Nephron progenitor cell (in vitro differentiated cells): Measurements from ENCODE around the gene GMPPA.

Experiments used
- DNase-seq: peaks from one replicate; pipeline ENCODE4 v3.0.0; 2021
- H3K27ac Mint-ChIP-seq: 2 replicates; pipeline ENCODE4 v1.8.0; 2021; ENCODE audit warnings: mild to moderate bottlenecking, moderate library complexity, mixed read lengths
- H3K27me3 Mint-ChIP-seq: 2 replicates; pipeline ENCODE4 v1.8.0; 2021; ENCODE audit warnings: mild to moderate bottlenecking, low read depth, mixed read lengths; ENCODE audit not compliant: poor library complexity
- H3K36me3 Mint-ChIP-seq: 2 replicates; pipeline ENCODE4 v1.8.0; 2021; ENCODE audit warnings: low read depth, mixed read lengths
- H3K4me1 Mint-ChIP-seq: 2 replicates; pipeline ENCODE4 v1.8.0; 2021; ENCODE audit warnings: mixed read lengths
- H3K4me3 Mint-ChIP-seq: 2 replicates; pipeline ENCODE4 v1.8.0; 2021; ENCODE audit warnings: mild to moderate bottlenecking, moderate library complexity, mixed read lengths
- H3K9me3 Mint-ChIP-seq: 2 replicates; pipeline ENCODE4 v1.8.0; 2021; ENCODE audit warnings: mild to moderate bottlenecking, moderate library complexity, mixed read lengths
- CTCF ChIP-seq: fragments of 200-600 bp; sonication (generic); IDR thresholded peaks from 2 replicates; pipeline ENCODE4 v1.5.0; 2021; ENCODE audit warnings: antibody characterized with exemption

Gene GMPPA

GRCh38 chr2:219548990-219549389 is 50.3 kb downstream of the GMPPA start:
- H3K27ac Mint-ChIP-seq, result no peak overlapping the region
- H3K27me3 Mint-ChIP-seq, result peaks cover 83% of the 10 kb centered on the region
- H3K4me3 Mint-ChIP-seq, result no peak overlapping the region
- peaks cover 3% of the 10 kb centered on the region for H3K36me3 Mint-ChIP-seq
- H3K9me3 Mint-ChIP-seq, result no peaks in the 10 kb centered on the region
- no peak for TF ChIP-seq CTCF
- H3K4me1 Mint-ChIP-seq, result peaks cover 22% of the 10 kb centered on the region
- no peak for DNase-seq

DNA sequence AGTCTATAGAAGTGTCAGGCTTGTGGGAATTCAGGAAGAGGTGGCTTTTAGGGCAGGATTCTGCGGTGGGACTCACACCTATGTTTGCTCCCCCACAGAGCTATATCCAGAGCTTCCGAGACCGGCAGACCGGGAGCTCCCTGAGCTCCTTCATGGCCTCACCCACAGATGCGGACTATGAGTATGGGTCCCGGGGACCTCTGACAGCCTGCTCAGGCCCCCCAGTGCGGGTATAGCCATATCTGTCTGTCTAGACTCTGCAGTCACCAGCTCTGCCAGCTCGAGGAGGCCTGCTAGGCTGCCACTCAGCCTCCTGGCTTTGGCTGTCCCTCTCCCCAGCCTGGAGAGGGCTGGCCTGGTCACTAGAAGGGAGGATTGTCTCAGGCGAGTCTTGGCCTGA is 50.9 kb downstream of the GMPPA start:
- Mint-ChIP-seq H3K27me3 (peaks cover 79% of the 10 kb centered on the region), H3K36me3 (peaks cover 6% of the 10 kb centered on the region), H3K27ac (no peak overlapping the region), H3K9me3 (no peaks in the 10 kb centered on the region), H3K4me3 (no peak overlapping the region), H3K4me1 (peaks cover 15% of the 10 kb centered on the region)
- no peak for TF ChIP-seq CTCF
- no peak for DNase-seq

DNA sequence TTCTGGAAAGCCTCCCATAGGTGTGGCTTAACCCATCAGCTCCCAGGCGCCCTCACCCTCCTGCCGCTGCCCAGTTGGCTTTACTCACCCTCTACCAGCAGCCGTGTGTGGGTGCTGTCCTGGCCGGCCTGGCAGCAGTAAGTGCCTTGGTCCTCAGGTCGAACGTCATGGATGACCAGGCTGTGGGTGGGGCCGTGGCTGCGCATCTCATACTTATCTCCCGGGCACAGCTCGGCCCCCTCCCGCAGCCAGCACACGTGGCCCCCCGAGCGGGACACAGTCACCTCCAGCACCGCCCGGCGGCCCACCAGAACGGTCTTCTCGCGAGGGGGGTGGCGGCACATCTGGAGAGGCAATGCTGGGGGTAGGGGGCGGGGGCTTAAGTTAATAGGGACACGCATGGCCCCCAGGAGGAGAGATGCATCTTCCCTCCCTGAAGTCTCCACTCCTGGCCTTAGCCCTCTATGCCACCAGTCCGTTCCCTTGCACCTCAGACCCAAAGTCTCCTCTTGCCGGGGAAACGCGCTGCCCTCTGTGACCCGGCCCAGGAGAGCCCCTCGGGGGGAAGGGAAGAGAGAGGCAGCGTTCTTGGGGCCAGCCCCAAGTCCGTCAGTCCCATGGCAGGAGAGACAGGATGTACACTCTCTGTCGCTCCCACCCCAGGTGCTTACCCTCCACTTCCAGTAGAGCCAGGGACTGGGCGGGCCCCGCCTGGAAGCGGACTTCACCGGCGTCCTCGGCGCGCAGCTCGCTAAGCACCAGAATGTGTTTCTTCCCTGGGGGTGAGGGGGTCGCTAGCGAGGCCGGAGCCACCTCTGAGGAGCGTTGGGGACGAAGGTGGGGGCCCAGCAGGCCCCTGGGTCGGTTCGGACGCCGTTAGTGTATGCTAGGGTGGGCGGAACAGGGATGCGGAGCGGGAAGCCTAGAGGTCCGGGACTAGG is 53.0 kb downstream of the GMPPA start:
- Mint-ChIP-seq H3K27ac (no peak overlapping the region), H3K4me3 (peak overlapping the region; percentile 85), H3K27me3 (peaks cover 58% of the 10 kb centered on the region), H3K36me3 (peaks cover 18% of the 10 kb centered on the region), H3K4me1 (peaks cover 11% of the 10 kb centered on the region), H3K9me3 (no peaks in the 10 kb centered on the region)
- TF ChIP-seq CTCF, result no peak
- peak; percentile 51 for DNase-seq

GRCh38 chr2:219552382-219553167 is 53.9 kb downstream of the GMPPA start:
- no peak for TF ChIP-seq CTCF
- Mint-ChIP-seq H3K9me3 (no peaks in the 10 kb centered on the region), H3K27me3 (peaks cover 53% of the 10 kb centered on the region), H3K36me3 (peaks cover 20% of the 10 kb centered on the region), H3K27ac (no peak overlapping the region), H3K4me1 (peaks cover 11% of the 10 kb centered on the region), H3K4me3 (peak overlapping the region; percentile 85)
- peak; percentile 95 for DNase-seq

GRCh38 chr2:219553168-219553417 is 54.4 kb downstream of the GMPPA start:
- no peak for TF ChIP-seq CTCF
- Mint-ChIP-seq H3K36me3 (peaks cover 20% of the 10 kb centered on the region), H3K4me1 (peaks cover 11% of the 10 kb centered on the region), H3K4me3 (peak overlapping the region; percentile 62), H3K27me3 (peaks cover 50% of the 10 kb centered on the region), H3K27ac (no peak overlapping the region), H3K9me3 (no peaks in the 10 kb centered on the region)
- no peak for DNase-seq
